ENCODE data around the gene S100PBP. TPM values are rescaled to one million over a fixed set of nuclear protein-coding genes. Genes with fewer than 3 reads are reported as not detected.

Gene S100PBP
- total RNA-seq, 6 donors from 2014 or later = 20.8 to 85.9 (median 34.9) TPM

DNA sequence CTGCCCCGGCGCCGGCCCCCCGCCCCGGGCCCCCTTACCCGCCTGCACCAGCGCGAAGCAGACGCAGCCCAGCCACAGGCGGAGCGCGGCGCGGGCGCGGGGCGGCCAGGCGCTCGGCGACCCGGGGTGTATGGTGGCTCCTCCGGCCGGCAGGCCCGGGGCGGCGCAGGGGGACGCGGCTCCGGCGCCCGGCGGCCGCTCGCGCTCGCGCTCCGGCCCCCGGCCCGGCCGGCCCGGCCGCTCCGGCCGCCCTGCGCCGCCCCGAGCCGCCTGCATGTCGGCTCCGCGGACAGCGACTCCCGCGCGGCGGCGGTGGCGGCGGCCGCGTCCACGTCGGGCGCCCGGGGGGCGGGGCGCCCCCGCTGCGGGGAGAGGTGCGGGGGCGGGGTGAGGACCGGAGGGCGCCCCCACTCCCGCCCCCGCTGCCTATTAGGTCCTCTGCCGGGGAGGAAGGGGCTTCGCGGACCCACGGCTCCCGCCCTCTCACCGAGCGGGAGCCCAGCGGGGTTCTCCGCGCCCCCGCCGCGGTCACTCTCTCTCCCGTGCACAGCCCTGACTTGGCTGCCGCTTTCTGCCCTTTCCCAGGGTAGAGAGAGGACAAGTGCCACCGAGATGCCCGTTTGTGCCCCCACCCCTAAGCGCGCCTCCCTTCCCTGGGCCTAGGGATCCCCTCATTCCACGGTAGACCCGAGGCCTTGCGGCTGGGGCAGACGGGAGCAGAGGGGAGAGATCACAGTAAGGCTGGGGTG lies 53.3 kb downstream of the S100PBP start, which contains the start of gene FNDC5:
TSS of gene FNDC5 (minus strand) at position 298 of the 749 bp plus-strand sequence.
- peak in 1 of 2 donors; percentile 30 for ATAC-seq (ENCODE audit: low FRiP score in 2 of 2)
- peak in 1 of 2 donors; percentile 88 for DNase-seq
- Histone ChIP-seq H3K27ac (no peak within 1 kb of the TSS), H3K36me3 (no peaks in the 10 kb centered on the region), H3K27me3 (peaks cover 0 to 16% (median 7%) of the 10 kb centered on the region in 4 donors), H3K4me1 (peaks cover 13 to 25% (median 16%) of the 10 kb centered on the region in 4 donors), H3K4me3 (peak within 1 kb of the TSS in 3 of 4 donors; percentile 40 to 50 (median 48)), H3K9me3 (no peaks in the 10 kb centered on the region)
- no peak for TF ChIP-seq EP300 (IDR thresholded peaks at IDR 0.05)
- 4 to 17% methylated on average over 9 to 23 of the region's 99 CpGs for WGBS, 2 donors

- ATAC-seq (ENCODE audit: low FRiP score in 2 of 2) = peak in 1 of 2 donors; percentile 79
- 59 to 68% methylated on average over 12 to 13 of the region's 13 CpGs for WGBS, 2 donors
- H3K4me3 ChIP-seq = peak overlapping the region in 3 of 4 donors; percentile 40 to 50 (median 48)
Observed at GRCh38 chr1:32871364-32872191, 54.1 kb downstream of the S100PBP start.

GRCh38 chr1:32872192-32872460 lies 54.7 kb downstream of the S100PBP start:
- Histone ChIP-seq H3K9me3 (no peaks in the 10 kb centered on the region), H3K36me3 (no peaks in the 10 kb centered on the region), H3K4me3 (no peak overlapping the region), H3K4me1 (peaks cover 13 to 30% (median 18%) of the 10 kb centered on the region in 4 donors), H3K27ac (no peak overlapping the region), H3K27me3 (peaks cover 0 to 16% (median 7%) of the 10 kb centered on the region in 4 donors)
- TF ChIP-seq POLR2AphosphoS5 (IDR thresholded peaks at IDR 0.05) = no peak
- 53 to 80% methylated on average over 7 of the region's 7 CpGs for WGBS, 2 donors
- ATAC-seq (ENCODE audit: low FRiP score in 2 of 2) (no peak), DNase-seq (no peak)

More at GRCh38 chr1:32871364-32872191, 54.1 kb downstream of the S100PBP start:
- TF ChIP-seq EP300 (IDR thresholded peaks at IDR 0.05) = no peak
- no peak for DNase-seq
- H3K27me3 ChIP-seq = peaks cover 0 to 16% (median 7%) of the 10 kb centered on the region in 4 donors
- no peaks in the 10 kb centered on the region for H3K9me3 ChIP-seq
- peaks cover 13 to 28% (median 17%) of the 10 kb centered on the region in 4 donors for H3K4me1 ChIP-seq
- no peak overlapping the region for H3K27ac ChIP-seq
- H3K36me3 ChIP-seq = no peaks in the 10 kb centered on the region

DNA sequence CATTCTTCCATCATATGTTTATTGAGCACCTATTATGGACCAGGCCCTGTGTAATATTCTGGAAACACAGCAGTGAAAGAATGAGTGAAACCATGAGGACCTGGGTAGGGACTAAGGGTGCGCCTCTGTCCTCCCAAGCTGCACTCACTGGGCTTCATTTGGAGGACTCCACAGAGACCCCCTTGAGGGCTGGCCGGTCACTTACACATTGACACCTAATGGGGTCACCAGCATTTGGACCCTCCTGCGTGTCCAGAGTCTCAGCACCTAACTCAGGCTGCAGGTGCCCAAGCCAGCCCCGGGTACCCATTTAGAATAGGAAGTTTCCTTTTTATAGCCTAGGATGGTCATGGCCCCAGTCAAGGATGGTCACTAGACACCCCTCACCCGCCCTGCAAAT lies 56.0 kb downstream of the S100PBP start:
- Histone ChIP-seq H3K27me3 (peaks cover 0 to 16% (median 7%) of the 10 kb centered on the region in 4 donors), H3K9me3 (no peaks in the 10 kb centered on the region), H3K4me1 (peaks cover 13 to 30% (median 18%) of the 10 kb centered on the region in 4 donors), H3K4me3 (no peak overlapping the region), H3K36me3 (no peaks in the 10 kb centered on the region), H3K27ac (no peak overlapping the region)
- DNase-seq (no peak), ATAC-seq (ENCODE audit: low FRiP score in 2 of 2) (no peak)
- TF ChIP-seq POLR2AphosphoS5 (IDR thresholded peaks at IDR 0.05) (no peak), POLR2A (IDR thresholded peaks at IDR 0.05) (no peak), EP300 (IDR thresholded peaks at IDR 0.05) (no peak), CTCF (IDR thresholded peaks at IDR 0.05) (no peak)
- WGBS, 2 donors = 83 to 90% methylated on average over 5 of the region's 5 CpGs

GRCh38 chr1:32874860-32875752 lies 57.7 kb downstream of the S100PBP start:
- H3K4me1 ChIP-seq = peaks cover 10 to 28% (median 17%) of the 10 kb centered on the region in 4 donors
- peaks cover 0 to 12% (median 5%) of the 10 kb centered on the region in 4 donors for H3K27me3 ChIP-seq
- no peaks in the 10 kb centered on the region for H3K36me3 ChIP-seq
- ATAC-seq (ENCODE audit: low FRiP score in 2 of 2) (no peak), DNase-seq (no peak)
- WGBS, 2 donors = 67 to 69% methylated on average over 5 of the region's 5 CpGs
- no peak for TF ChIP-seq EP300 (IDR thresholded peaks at IDR 0.05)
- no peak for TF ChIP-seq POLR2AphosphoS5 (IDR thresholded peaks at IDR 0.05)
- TF ChIP-seq CTCF (IDR thresholded peaks at IDR 0.05) = no peak
- TF ChIP-seq POLR2A (IDR thresholded peaks at IDR 0.05) = no peak
- H3K27ac ChIP-seq = no peak overlapping the region
- H3K4me3 ChIP-seq = no peak overlapping the region
- no peaks in the 10 kb centered on the region for H3K9me3 ChIP-seq
